ENCODE data around the gene MCM8. TPM values are rescaled to one million over a fixed set of nuclear protein-coding genes. Genes with fewer than 3 reads are reported as not detected.

The MCM8 gene
- total RNA-seq, 2 experiments from 2014 or later, result 43.7 to 58.2 TPM

- H3K4me2 ChIP-seq (ENCODE audit: low read length), result no peak overlapping the region
- intact Hi-C loops (cut with micrococcal nuclease; ENCODE audit: unreplicated experiment), result no loop called here
- ChIA-PET POLR2A (interaction anchor here (0.5 to 1.4 kb wide), 4 partner anchors 12 to 371 kb away, joined by 3 to 4 read pairs (median 4); no protein-coding TSS in a partner anchor), CTCF (ENCODE audit: unreplicated experiment) (no interaction called here)
- H2AFZ ChIP-seq (ENCODE audit: low read length), result no peak overlapping the region
- H3K4me1 ChIP-seq (ENCODE audit: insufficient read depth, low read length, poor library complexity, severe bottlenecking), result no peaks in the 10 kb centered on the region
- no peaks in the 10 kb centered on the region for H3K9me2 ChIP-seq (ENCODE audit: insufficient read depth, low read length)
- H4K20me1 ChIP-seq (ENCODE audit: insufficient read depth, low read length), result no peaks in the 10 kb centered on the region
- no peaks in the 10 kb centered on the region for H3K9me3 ChIP-seq (ENCODE audit: low read length)
- no peak overlapping the region for H3K27ac ChIP-seq (ENCODE audit: low read depth, low read length, poor library complexity, severe bottlenecking)
- TF ChIP-seq EZH2phosphoT487 (IDR thresholded peaks at IDR 0.05; ENCODE audit: borderline replicate concordance, low read depth, low read length) (no peak), CTCF (conservative IDR thresholded peaks at IDR 0.05; ENCODE audit: low read length) (no peak)
- no peak overlapping the region for H3K4me3 ChIP-seq (ENCODE audit: low read depth, low read length, poor library complexity, severe bottlenecking)
- DNase-seq (ENCODE audit: low spot score), result no peak
- BruUV-seq (replicated peaks), result no TSS peak
- no peaks in the 10 kb centered on the region for H3K79me2 ChIP-seq (ENCODE audit: insufficient read depth, low read depth, low read length)
- peaks cover 99% of the 10 kb centered on the region for H3K36me3 ChIP-seq (ENCODE audit: insufficient read depth, low read length)
These were observed 27.5 kb downstream of the MCM8 start for GRCh38 chr20:5977975-5978374.

- H2AFZ ChIP-seq (ENCODE audit: low read length), result no peak overlapping the region
- intact Hi-C loops (cut with micrococcal nuclease; ENCODE audit: unreplicated experiment), result no loop called here
- peaks cover 99% of the 10 kb centered on the region for H3K36me3 ChIP-seq (ENCODE audit: insufficient read depth, low read length)
- H3K27ac ChIP-seq (ENCODE audit: low read depth, low read length, poor library complexity, severe bottlenecking), result no peak overlapping the region
- CTCF ChIA-PET (ENCODE audit: unreplicated experiment), result no interaction called here
- BruUV-seq (replicated peaks), result no TSS peak
- no peaks in the 10 kb centered on the region for H3K79me2 ChIP-seq (ENCODE audit: insufficient read depth, low read depth, low read length)
- no peak overlapping the region for H3K4me3 ChIP-seq (ENCODE audit: low read depth, low read length, poor library complexity, severe bottlenecking)
- H3K4me2 ChIP-seq (ENCODE audit: low read length), result no peak overlapping the region
- no peak for TF ChIP-seq EZH2phosphoT487 (IDR thresholded peaks at IDR 0.05; ENCODE audit: borderline replicate concordance, low read depth, low read length)
- TF ChIP-seq CTCF (conservative IDR thresholded peaks at IDR 0.05; ENCODE audit: low read length), result no peak
- DNase-seq (ENCODE audit: low spot score), result no peak
- POLR2A ChIA-PET, result interaction anchor here (0.7 to 1.4 kb wide), 2 partner anchors 8 to 78 kb away, joined by 3 to 5 read pairs; no protein-coding TSS in a partner anchor
- no peaks in the 10 kb centered on the region for H3K4me1 ChIP-seq (ENCODE audit: insufficient read depth, low read length, poor library complexity, severe bottlenecking)
- H3K9me3 ChIP-seq (ENCODE audit: low read length), result no peaks in the 10 kb centered on the region
- no peaks in the 10 kb centered on the region for H3K9me2 ChIP-seq (ENCODE audit: insufficient read depth, low read length)
- no peaks in the 10 kb centered on the region for H4K20me1 ChIP-seq (ENCODE audit: insufficient read depth, low read length)
These were observed 29.3 kb downstream of the MCM8 start for GRCh38 chr20:5979801-5980200.

GRCh38 chr20:5980720-5981538 is 30.5 kb downstream of the MCM8 start:
- intact Hi-C loops (cut with micrococcal nuclease; ENCODE audit: unreplicated experiment), result no loop called here
- no peak for DNase-seq (ENCODE audit: low spot score)
- no peaks in the 10 kb centered on the region for H3K9me2 ChIP-seq (ENCODE audit: insufficient read depth, low read length)
- TF ChIP-seq EZH2phosphoT487 (IDR thresholded peaks at IDR 0.05; ENCODE audit: borderline replicate concordance, low read depth, low read length), result no peak
- no peak for TF ChIP-seq CTCF (conservative IDR thresholded peaks at IDR 0.05; ENCODE audit: low read length)
- H2AFZ ChIP-seq (ENCODE audit: low read length), result no peak overlapping the region
- no peaks in the 10 kb centered on the region for H3K79me2 ChIP-seq (ENCODE audit: insufficient read depth, low read depth, low read length)
- H3K4me2 ChIP-seq (ENCODE audit: low read length), result no peak overlapping the region
- H3K4me1 ChIP-seq (ENCODE audit: insufficient read depth, low read length, poor library complexity, severe bottlenecking), result no peaks in the 10 kb centered on the region
- CTCF ChIA-PET (ENCODE audit: unreplicated experiment), result no interaction called here
- H4K20me1 ChIP-seq (ENCODE audit: insufficient read depth, low read length), result no peaks in the 10 kb centered on the region
- POLR2A ChIA-PET, result interaction anchor here (0.6 to 1.4 kb wide), 6 partner anchors 9 to 994 kb away, joined by 3 to 5 read pairs (median 4); no protein-coding TSS in a partner anchor
- no peaks in the 10 kb centered on the region for H3K9me3 ChIP-seq (ENCODE audit: low read length)
- no TSS peak for BruUV-seq (replicated peaks)
- peaks cover 99% of the 10 kb centered on the region for H3K36me3 ChIP-seq (ENCODE audit: insufficient read depth, low read length)
- no peak overlapping the region for H3K4me3 ChIP-seq (ENCODE audit: low read depth, low read length, poor library complexity, severe bottlenecking)
- no peak overlapping the region for H3K27ac ChIP-seq (ENCODE audit: low read depth, low read length, poor library complexity, severe bottlenecking)

Measured in OCI-LY7 (cell line).